HL-60 (cell line): Measurements from ENCODE around the gene DIP2C.

Experiments
- POLR2AphosphoS5 ChIP-seq: IDR thresholded peaks from 2 replicates; pipeline ENCODE4 v1.6.1; 2012; ENCODE audit warnings: low read depth
- REST ChIP-seq: IDR thresholded peaks from 2 replicates; pipeline ENCODE4 v1.6.1; 2012; ENCODE audit warnings: low read depth; ENCODE audit not compliant: insufficient replicate concordance
- TF ChIP-seq, protein P1 (sequence below): IDR thresholded peaks from one replicate; pipeline ENCODE4 v1.5.1; 2011; ENCODE audit warnings: low read length, control low read depth, inconsistent platforms; ENCODE audit not compliant: insufficient read depth

- TF ChIP-seq, protein P1, sequence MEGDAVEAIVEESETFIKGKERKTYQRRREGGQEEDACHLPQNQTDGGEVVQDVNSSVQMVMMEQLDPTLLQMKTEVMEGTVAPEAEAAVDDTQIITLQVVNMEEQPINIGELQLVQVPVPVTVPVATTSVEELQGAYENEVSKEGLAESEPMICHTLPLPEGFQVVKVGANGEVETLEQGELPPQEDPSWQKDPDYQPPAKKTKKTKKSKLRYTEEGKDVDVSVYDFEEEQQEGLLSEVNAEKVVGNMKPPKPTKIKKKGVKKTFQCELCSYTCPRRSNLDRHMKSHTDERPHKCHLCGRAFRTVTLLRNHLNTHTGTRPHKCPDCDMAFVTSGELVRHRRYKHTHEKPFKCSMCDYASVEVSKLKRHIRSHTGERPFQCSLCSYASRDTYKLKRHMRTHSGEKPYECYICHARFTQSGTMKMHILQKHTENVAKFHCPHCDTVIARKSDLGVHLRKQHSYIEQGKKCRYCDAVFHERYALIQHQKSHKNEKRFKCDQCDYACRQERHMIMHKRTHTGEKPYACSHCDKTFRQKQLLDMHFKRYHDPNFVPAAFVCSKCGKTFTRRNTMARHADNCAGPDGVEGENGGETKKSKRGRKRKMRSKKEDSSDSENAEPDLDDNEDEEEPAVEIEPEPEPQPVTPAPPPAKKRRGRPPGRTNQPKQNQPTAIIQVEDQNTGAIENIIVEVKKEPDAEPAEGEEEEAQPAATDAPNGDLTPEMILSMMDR = no peak
- TF ChIP-seq POLR2AphosphoS5 (no peak), REST (no peak)
These were observed 207.4 kb downstream of the DIP2C start for GRCh38 chr10:482051-482501.
